ENCODE measurements around the gene PCDHA7.
"Not testable (repeated sequence)": the region's sequence is repeated elsewhere in the genome, so short reads cannot be mapped to it uniquely, and the experiment has no call there.

The PCDHA7 gene

DNA sequence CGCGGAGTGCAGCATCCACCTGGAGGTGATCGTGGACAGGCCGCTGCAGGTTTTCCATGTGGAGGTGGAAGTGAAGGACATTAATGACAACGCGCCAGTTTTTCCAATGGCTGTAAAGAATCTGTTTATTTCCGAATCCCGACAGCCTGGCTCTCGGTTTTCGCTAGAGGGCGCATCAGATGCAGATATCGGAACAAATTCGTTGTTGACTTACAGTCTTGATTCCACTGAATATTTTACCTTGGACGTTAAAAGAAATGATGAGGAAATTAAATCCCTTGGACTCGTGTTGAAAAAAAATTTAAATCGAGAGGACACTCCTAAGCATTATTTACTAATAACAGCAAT, 32.6 kb upstream of the PCDHA7 start:
- H3K4me3 ChIP-seq (ENCODE audit: low read length) = no peak overlapping the region
- no peaks in the 10 kb centered on the region for H3K36me3 ChIP-seq (ENCODE audit: control insufficient read depth, insufficient read depth, low read length)
- no peaks in the 10 kb centered on the region for H3K27me3 ChIP-seq (ENCODE audit: control insufficient read depth, insufficient read depth, low read length)
- H3K27ac ChIP-seq (ENCODE audit: low read depth, low read length) = no peak overlapping the region
- no peak overlapping the region for H3K9ac ChIP-seq (ENCODE audit: low read length)
- H3K4me1 ChIP-seq (ENCODE audit: control insufficient read depth, insufficient read depth, low read length) = no peaks in the 10 kb centered on the region

GRCh38 chr5:140802381-140802780, 31.7 kb upstream of the PCDHA7 start:
- H3K4me1 ChIP-seq (ENCODE audit: control insufficient read depth, insufficient read depth, low read length); H3K4me3 ChIP-seq (ENCODE audit: low read length); H3K9ac ChIP-seq (ENCODE audit: low read length); H3K27me3 ChIP-seq (ENCODE audit: control insufficient read depth, insufficient read depth, low read length); H3K36me3 ChIP-seq (ENCODE audit: control insufficient read depth, insufficient read depth, low read length); H3K27ac ChIP-seq (ENCODE audit: low read depth, low read length): not testable (repeated sequence)

DNA sequence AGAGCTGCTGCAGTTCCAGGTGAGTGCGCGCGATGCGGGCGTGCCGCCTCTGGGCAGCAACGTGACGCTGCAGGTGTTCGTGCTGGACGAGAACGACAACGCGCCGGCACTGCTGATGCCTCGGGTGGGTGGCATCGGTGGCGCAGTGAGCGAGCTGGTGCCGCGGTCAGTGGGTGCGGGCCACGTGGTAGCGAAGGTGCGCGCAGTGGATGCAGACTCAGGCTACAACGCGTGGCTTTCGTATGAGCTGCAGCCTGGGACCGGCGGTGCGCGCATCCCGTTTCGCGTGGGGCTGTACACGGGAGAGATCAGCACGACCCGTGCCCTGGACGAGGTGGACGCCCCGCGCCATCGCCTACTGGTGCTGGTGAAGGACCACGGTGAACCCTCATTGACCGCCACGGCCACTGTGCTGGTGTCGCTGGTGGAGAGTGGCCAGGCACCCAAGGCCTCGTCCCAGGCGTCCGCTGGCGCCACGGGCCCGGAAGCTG, 31.2 kb upstream of the PCDHA7 start:
- Histone ChIP-seq H3K36me3 (ENCODE audit: control insufficient read depth, insufficient read depth, low read length) (no peaks in the 10 kb centered on the region), H3K9ac (ENCODE audit: low read length) (no peak overlapping the region), H3K27ac (ENCODE audit: low read depth, low read length) (no peak overlapping the region), H3K27me3 (ENCODE audit: control insufficient read depth, insufficient read depth, low read length) (no peaks in the 10 kb centered on the region), H3K4me3 (ENCODE audit: low read length) (no peak overlapping the region), H3K4me1 (ENCODE audit: control insufficient read depth, insufficient read depth, low read length) (no peaks in the 10 kb centered on the region)

DNA sequence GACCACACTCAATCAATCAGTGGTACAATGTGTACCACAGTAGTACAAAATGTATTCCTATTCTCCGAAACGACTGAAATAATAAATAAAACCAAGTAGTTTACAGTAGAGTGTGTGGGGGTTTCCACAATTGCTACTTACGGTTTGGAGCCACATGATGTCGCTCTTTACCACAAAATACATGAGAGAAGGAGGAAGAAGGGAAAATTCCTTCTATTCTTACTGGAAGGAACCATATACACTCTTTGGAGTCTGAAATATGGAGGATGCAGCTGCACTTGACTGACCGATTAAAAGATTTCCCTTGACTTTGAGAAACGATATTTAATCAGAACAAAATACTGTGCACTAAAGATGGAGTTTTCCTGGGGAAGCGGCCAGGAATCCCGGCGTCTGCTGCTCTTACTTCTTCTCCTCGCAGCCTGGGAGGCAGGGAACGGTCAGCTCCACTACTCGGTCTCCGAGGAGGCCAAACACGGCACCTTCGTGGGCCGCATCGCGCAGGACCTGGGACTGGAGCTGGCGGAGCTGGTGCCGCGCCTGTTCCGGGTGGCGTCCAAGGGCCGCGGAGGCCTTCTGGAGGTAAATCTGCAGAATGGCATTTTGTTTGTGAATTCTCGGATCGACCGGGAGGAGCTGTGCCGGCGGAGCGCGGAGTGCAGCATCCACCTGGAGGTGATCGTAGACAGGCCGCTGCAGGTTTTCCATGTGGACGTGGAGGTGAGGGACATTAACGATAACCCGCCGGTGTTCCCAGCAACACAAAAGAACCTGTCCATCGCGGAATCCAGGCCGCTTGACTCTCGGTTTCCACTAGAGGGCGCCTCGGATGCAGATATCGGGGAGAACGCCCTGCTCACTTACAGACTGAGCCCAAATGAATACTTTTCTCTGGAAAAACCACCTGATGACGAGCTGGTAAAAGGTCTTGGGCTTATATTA, 27.0 kb upstream of the PCDHA7 start, which contains the start of gene PCDHA4:
TSS of gene PCDHA4 (plus strand) at position 235 of the 942 bp plus-strand sequence.
- no peak within 1 kb of the TSS for H3K27ac ChIP-seq (ENCODE audit: low read depth, low read length)
- no peaks in the 10 kb centered on the region for H3K27me3 ChIP-seq (ENCODE audit: control insufficient read depth, insufficient read depth, low read length)
- H3K4me1 ChIP-seq (ENCODE audit: control insufficient read depth, insufficient read depth, low read length) = no peaks in the 10 kb centered on the region
- H3K9ac ChIP-seq (ENCODE audit: low read length) = no peak within 1 kb of the TSS
- H3K36me3 ChIP-seq (ENCODE audit: control insufficient read depth, insufficient read depth, low read length) = no peaks in the 10 kb centered on the region
- H3K4me3 ChIP-seq (ENCODE audit: low read length) = peak within 1 kb of the TSS; percentile 40

GRCh38 chr5:140808241-140808888, 25.7 kb upstream of the PCDHA7 start:
- not testable (repeated sequence) for H3K36me3 ChIP-seq (ENCODE audit: control insufficient read depth, insufficient read depth, low read length); H3K27me3 ChIP-seq (ENCODE audit: control insufficient read depth, insufficient read depth, low read length); H3K27ac ChIP-seq (ENCODE audit: low read depth, low read length); H3K4me3 ChIP-seq (ENCODE audit: low read length); H3K4me1 ChIP-seq (ENCODE audit: control insufficient read depth, insufficient read depth, low read length); H3K9ac ChIP-seq (ENCODE audit: low read length)

DNA sequence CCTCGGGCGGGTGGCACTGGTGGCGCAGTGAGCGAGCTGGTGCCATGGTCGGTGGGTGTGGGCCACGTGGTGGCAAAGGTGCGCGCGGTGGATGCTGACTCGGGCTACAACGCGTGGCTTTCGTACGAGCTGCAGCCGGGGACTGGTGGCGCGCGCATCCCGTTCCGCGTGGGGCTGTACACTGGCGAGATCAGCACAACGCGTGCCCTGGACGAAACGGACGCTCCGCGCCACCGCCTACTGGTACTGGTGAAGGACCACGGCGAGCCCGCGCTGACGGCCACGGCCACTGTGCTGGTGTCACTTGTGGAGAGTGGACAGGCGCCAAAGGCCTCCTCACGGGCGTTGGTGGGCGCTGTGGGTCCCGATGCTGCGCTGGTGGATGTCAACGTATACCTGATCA, 25.2 kb upstream of the PCDHA7 start:
- Histone ChIP-seq H3K27me3 (ENCODE audit: control insufficient read depth, insufficient read depth, low read length) (no peaks in the 10 kb centered on the region), H3K4me1 (ENCODE audit: control insufficient read depth, insufficient read depth, low read length) (no peaks in the 10 kb centered on the region), H3K27ac (ENCODE audit: low read depth, low read length) (no peak overlapping the region), H3K36me3 (ENCODE audit: control insufficient read depth, insufficient read depth, low read length) (no peaks in the 10 kb centered on the region), H3K9ac (ENCODE audit: low read length) (no peak overlapping the region), H3K4me3 (ENCODE audit: low read length) (no peak overlapping the region)

DNA sequence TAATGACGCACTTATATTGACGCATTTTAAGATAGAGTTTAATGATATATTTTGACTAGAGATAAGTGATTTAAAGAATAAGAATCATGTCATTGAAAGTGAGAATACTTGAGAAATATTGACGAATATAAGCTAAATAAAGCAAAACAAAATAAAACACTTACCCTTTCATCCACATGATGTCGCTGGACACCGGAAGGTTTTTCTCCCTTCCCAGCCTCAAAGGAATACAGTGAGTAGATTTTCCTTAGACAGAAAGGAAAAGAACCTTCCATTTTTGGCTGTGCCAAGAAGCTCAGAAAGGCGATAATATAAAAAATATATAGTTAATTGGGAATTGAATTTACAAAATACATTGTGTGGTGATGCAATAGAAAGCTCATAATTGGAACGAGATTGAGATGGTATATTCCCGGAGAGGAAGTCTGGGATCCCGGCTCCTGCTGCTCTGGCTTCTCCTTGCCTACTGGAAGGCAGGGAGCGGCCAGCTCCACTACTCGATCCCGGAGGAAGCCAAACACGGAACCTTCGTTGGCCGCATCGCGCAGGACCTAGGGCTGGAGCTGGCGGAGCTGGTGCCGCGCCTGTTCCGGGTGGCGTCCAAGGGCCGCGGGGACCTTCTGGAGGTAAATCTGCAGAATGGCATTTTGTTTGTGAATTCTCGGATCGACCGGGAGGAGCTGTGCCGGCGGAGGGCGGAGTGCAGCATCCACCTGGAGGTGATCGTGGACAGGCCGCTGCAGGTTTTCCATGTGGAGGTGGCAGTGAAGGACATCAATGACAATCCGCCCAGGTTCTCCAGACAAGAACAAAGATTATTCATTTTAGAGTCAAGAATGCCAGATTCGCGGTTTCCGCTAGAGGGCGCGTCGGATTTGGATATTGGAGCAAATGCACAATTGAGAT, 12.4 kb upstream of the PCDHA7 start, which contains the start of gene PCDHA5:
TSS of gene PCDHA5 (plus strand) at position 239 of the 906 bp plus-strand sequence.
- H3K36me3 ChIP-seq (ENCODE audit: control insufficient read depth, insufficient read depth, low read length) = no peaks in the 10 kb centered on the region
- H3K9ac ChIP-seq (ENCODE audit: low read length) = no peak within 1 kb of the TSS
- H3K27ac ChIP-seq (ENCODE audit: low read depth, low read length) = no peak within 1 kb of the TSS
- no peaks in the 10 kb centered on the region for H3K4me1 ChIP-seq (ENCODE audit: control insufficient read depth, insufficient read depth, low read length)
- H3K27me3 ChIP-seq (ENCODE audit: control insufficient read depth, insufficient read depth, low read length) = no peaks in the 10 kb centered on the region
- H3K4me3 ChIP-seq (ENCODE audit: low read length) = no peak within 1 kb of the TSS

DNA sequence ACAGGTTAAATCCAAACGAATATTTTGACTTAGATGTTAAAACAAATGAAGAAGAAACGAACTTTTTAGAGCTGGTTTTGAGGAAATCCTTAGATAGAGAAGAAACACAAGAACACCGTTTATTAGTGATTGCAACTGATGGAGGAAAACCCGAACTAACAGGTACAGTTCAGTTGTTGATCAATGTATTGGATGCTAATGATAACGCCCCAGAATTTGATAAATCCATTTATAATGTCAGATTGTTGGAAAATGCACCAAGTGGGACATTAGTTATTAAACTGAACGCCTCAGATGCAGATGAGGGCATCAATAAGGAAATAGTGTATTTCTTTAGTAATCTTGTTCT, 11.8 kb upstream of the PCDHA7 start:
- Histone ChIP-seq H3K9ac (ENCODE audit: low read length) (no peak overlapping the region), H3K4me1 (ENCODE audit: control insufficient read depth, insufficient read depth, low read length) (no peaks in the 10 kb centered on the region), H3K36me3 (ENCODE audit: control insufficient read depth, insufficient read depth, low read length) (no peaks in the 10 kb centered on the region), H3K4me3 (ENCODE audit: low read length) (no peak overlapping the region), H3K27ac (ENCODE audit: low read depth, low read length) (no peak overlapping the region), H3K27me3 (ENCODE audit: control insufficient read depth, insufficient read depth, low read length) (no peaks in the 10 kb centered on the region)

DNA sequence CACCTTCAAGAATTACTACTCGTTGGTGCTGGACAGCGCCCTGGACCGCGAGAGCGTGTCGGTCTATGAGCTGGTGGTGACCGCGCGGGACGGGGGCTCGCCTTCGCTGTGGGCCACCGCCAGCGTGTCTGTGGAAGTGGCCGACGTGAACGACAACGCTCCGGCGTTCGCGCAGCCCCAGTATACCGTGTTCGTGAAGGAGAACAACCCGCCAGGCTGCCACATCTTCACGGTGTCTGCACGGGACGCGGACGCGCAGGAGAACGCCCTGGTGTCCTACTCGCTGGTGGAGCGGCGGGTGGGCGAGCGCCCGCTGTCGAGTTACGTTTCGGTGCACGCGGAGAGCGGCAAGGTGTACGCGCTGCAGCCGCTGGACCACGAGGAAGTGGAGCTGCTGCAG, 11.1 kb upstream of the PCDHA7 start:
- not testable (repeated sequence) for H3K27ac ChIP-seq (ENCODE audit: low read depth, low read length); H3K4me1 ChIP-seq (ENCODE audit: control insufficient read depth, insufficient read depth, low read length); H3K36me3 ChIP-seq (ENCODE audit: control insufficient read depth, insufficient read depth, low read length); H3K27me3 ChIP-seq (ENCODE audit: control insufficient read depth, insufficient read depth, low read length); H3K9ac ChIP-seq (ENCODE audit: low read length); H3K4me3 ChIP-seq (ENCODE audit: low read length)

- no peak overlapping the region for H3K4me3 ChIP-seq (ENCODE audit: low read length)
- no peaks in the 10 kb centered on the region for H3K27me3 ChIP-seq (ENCODE audit: control insufficient read depth, insufficient read depth, low read length)
- H3K9ac ChIP-seq (ENCODE audit: low read length) = no peak overlapping the region
- H3K27ac ChIP-seq (ENCODE audit: low read depth, low read length) = no peak overlapping the region
- no peaks in the 10 kb centered on the region for H3K36me3 ChIP-seq (ENCODE audit: control insufficient read depth, insufficient read depth, low read length)
- no peaks in the 10 kb centered on the region for H3K4me1 ChIP-seq (ENCODE audit: control insufficient read depth, insufficient read depth, low read length)
Observed at GRCh38 chr5:140823475-140823874, 10.6 kb upstream of the PCDHA7 start.

- H3K36me3 ChIP-seq (ENCODE audit: control insufficient read depth, insufficient read depth, low read length) = no peaks in the 10 kb centered on the region
- no peak within 1 kb of the TSS for H3K27ac ChIP-seq (ENCODE audit: low read depth, low read length)
- no peak within 1 kb of the TSS for H3K4me3 ChIP-seq (ENCODE audit: low read length)
- H3K4me1 ChIP-seq (ENCODE audit: control insufficient read depth, insufficient read depth, low read length) = no peaks in the 10 kb centered on the region
- H3K27me3 ChIP-seq (ENCODE audit: control insufficient read depth, insufficient read depth, low read length) = no peaks in the 10 kb centered on the region
- H3K9ac ChIP-seq (ENCODE audit: low read length) = no peak within 1 kb of the TSS
Observed at GRCh38 chr5:140827704-140828361, 6.2 kb upstream of the PCDHA7 start, which contains the start of gene PCDHA6. Gene PCDHA6 (plus strand): TSS chr5:140827960. CDS start chr5:140828092, 132 bp downstream.

DNA sequence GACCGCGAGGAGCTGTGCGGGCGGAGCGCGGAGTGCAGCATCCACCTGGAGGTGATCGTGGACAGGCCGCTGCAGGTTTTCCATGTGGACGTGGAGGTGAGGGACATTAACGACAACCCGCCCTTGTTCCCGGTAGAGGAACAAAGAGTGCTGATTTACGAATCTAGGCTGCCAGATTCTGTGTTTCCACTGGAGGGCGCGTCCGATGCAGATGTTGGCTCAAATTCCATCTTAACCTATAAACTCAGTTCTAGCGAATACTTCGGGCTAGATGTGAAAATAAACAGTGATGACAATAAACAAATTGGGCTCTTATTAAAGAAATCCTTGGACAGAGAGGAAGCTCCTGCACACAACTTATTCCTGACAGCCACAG, 5.7 kb upstream of the PCDHA7 start:
- no peaks in the 10 kb centered on the region for H3K27me3 ChIP-seq (ENCODE audit: control insufficient read depth, insufficient read depth, low read length)
- no peak overlapping the region for H3K4me3 ChIP-seq (ENCODE audit: low read length)
- no peak overlapping the region for H3K9ac ChIP-seq (ENCODE audit: low read length)
- H3K27ac ChIP-seq (ENCODE audit: low read depth, low read length) = no peak overlapping the region
- H3K36me3 ChIP-seq (ENCODE audit: control insufficient read depth, insufficient read depth, low read length) = no peaks in the 10 kb centered on the region
- H3K4me1 ChIP-seq (ENCODE audit: control insufficient read depth, insufficient read depth, low read length) = no peaks in the 10 kb centered on the region
